Aorta (tissue), 5 donors: ENCODE data around the gene PPP4R3C. TPM values are rescaled to one million over a fixed set of nuclear protein-coding genes. Genes with fewer than 3 reads are reported as not detected.
"Not testable (repeated sequence)": the region's sequence is repeated elsewhere in the genome, so short reads cannot be mapped to it uniquely, and the experiment has no call there.

Experiments used
- ATAC-seq: fragments of 200-7000 bp; cut with Tn5 transposase; one replicate; pipeline ENCODE4 v1.9.1; 2022; ENCODE audit warnings: moderate library complexity; ENCODE audit not compliant: low FRiP score
- DNase-seq, 2 donors: peaks; one replicate each; pipeline ENCODE4 v3.0.0-alpha.2; 2020
- H3K27ac ChIP-seq, 2 donors: one replicate each; pipeline ENCODE4 v1.5.1; 2013; ENCODE audit warnings: low read length in 2 of 2, mild to moderate bottlenecking in 2 of 2, moderate library complexity in 2 of 2, control low read depth in 1 of 2, inconsistent platforms in 1 of 2, low read depth in 1 of 2
- H3K27me3 ChIP-seq, 2 donors: one replicate each; pipeline ENCODE4 v1.6.1; 2013; ENCODE audit warnings: control low read depth in 1 of 2, low read length in 1 of 2, mild to moderate bottlenecking in 1 of 2, moderate library complexity in 1 of 2; ENCODE audit not compliant: insufficient read depth in 2 of 2, control insufficient read depth in 1 of 2
- H3K36me3 ChIP-seq, 2 donors: one replicate each; pipeline ENCODE4 v1.6.1; 2013; ENCODE audit warnings: control low read depth in 1 of 2, low read length in 1 of 2, mild to moderate bottlenecking in 1 of 2; ENCODE audit not compliant: insufficient read depth in 2 of 2, control insufficient read depth in 1 of 2
- H3K4me1 ChIP-seq, 2 donors: one replicate each; pipeline ENCODE4 v1.6.1; 2013; ENCODE audit warnings: low read length in 2 of 2, control low read depth in 1 of 2, mild to moderate bottlenecking in 1 of 2, moderate library complexity in 1 of 2; ENCODE audit not compliant: insufficient read depth in 2 of 2, control insufficient read depth in 1 of 2
- H3K4me3 ChIP-seq, 2 donors: one replicate each; pipeline ENCODE4 v1.5.1; 2013; ENCODE audit warnings: low read length in 2 of 2, control low read depth in 1 of 2, mild to moderate bottlenecking in 1 of 2
- H3K9me3 ChIP-seq: one replicate; pipeline ENCODE4 v1.6.1; 2013; ENCODE audit warnings: mild to moderate bottlenecking, low read length; ENCODE audit not compliant: control insufficient read depth
- WGBS, 2 donors: extraction: QIAGEN DNeasy Blood & Tissue Kit; methylation state at CpG; one replicate each; pipeline ENCODE4 v1.1.7; 2013; 5-methylcytosine and 5-hydroxymethylcytosine counted together
- intact Hi-C, 2 donors: fragments of 100-400 bp; cut with DNase I; formaldehyde crosslinking; loops; one replicate each; pipeline versions ENCODE4 v1.14.2 to v1.15.0; 2022
- polyA plus RNA-seq, 2 donors: library from polyadenylated mRNA; stranded (reverse); fragments of 200-250 nt; gene quantifications; one replicate each; pipeline ENCODE4 v1.2.3, GENCODE V29; 2013
- total RNA-seq, 2 donors: library from RNA; stranded (reverse); fragmentation: NEBNext Ultra II Directional; extraction: Animal tissue kit (Norgen Biotek cat#: 25700); gene quantifications; one replicate each; pipeline ENCODE4 v1.2.1, GENCODE V29; 2021
- donor health status: healthy with polysubstance abuse.
- donor health status: Bipolar disorder and iron deficiency.
- donor health status: DM: no; HTN: no; CAD: no.
- donor health status: DM: no; HTN: no; CAD: no.
- donor health status: DM: yes; HTN: yes; CAD: no.

The PPP4R3C gene
- total and polyA plus RNA-seq, 4 donors, result not detected

DNA sequence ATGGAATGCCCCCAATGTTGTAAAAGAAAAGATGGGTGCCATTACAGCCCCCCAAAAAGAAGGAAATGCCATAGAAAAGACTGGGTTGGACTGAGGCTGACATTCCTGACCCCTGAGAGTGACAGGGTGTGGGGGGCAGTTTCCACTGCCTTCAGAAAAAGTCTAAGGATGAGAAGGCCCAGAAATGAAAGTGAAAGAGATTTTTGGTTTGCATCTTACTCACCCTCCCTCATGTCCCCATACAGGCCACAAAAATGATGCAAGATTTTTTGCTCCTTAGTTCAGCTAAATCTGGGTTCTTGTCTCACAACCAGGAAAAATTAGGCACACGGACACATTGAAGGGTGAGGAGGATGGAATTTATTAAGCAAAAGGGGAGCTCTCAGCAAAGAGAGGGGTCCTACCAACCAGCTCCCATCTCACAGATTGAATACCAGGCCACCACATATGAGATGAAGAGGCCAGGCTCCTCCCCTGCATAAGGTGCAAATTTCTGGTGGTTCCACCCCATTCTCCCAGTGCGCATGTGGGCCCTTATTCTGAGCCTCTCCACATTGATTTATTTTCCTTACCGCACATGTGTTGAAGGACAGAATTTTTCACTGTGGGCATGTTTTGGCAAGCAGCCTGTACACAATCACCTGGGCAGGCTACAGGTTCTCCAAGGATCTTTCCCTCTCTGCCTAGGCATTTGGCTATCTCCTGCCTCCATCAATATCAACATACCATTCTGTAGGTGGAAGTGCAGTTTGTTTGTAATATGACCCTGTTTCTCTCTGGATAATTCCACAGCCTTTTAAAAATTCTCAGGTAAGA lies 18.8 kb downstream of the PPP4R3C start:
- H3K4me3 ChIP-seq, result no peak overlapping the region
- WGBS, 2 donors, result 93 to 96% methylated on average over 3 of the region's 3 CpGs
- no peaks in the 10 kb centered on the region for H3K27me3 ChIP-seq
- no peak for DNase-seq
- no peaks in the 10 kb centered on the region for H3K36me3 ChIP-seq
- intact Hi-C loops, result no loop called here
- H3K4me1 ChIP-seq, result no peaks in the 10 kb centered on the region
- H3K9me3 ChIP-seq, result no peaks in the 10 kb centered on the region
- H3K27ac ChIP-seq, result no peak overlapping the region
- no peak for ATAC-seq

DNA sequence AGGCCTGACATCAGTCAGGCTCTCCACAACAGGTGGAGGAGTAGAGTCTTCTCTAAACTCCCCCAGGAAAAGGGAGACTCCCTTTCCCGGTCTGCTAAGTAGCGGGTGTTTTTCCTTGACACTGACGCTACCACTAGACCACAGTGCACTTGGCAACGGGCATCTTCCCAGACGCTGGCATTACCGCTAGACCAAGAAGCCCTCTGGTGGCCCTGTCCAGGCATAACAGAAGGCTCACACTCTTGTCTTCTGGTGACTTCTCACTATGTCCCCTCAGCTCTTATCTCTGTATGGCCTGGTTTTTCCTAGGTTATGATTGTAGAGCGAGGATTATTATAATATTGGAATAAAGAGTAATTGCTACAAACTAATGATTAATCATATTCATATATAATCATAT lies 20.7 kb downstream of the PPP4R3C start:
- intact Hi-C loops, DNase-seq, ATAC-seq, H3K36me3 ChIP-seq, H3K27ac ChIP-seq, H3K9me3 ChIP-seq, H3K27me3 ChIP-seq, H3K4me1 ChIP-seq, H3K4me3 ChIP-seq: not testable (repeated sequence)
- WGBS, 2 donors, result 80 to 96% methylated on average over 7 of the region's 7 CpGs

DNA sequence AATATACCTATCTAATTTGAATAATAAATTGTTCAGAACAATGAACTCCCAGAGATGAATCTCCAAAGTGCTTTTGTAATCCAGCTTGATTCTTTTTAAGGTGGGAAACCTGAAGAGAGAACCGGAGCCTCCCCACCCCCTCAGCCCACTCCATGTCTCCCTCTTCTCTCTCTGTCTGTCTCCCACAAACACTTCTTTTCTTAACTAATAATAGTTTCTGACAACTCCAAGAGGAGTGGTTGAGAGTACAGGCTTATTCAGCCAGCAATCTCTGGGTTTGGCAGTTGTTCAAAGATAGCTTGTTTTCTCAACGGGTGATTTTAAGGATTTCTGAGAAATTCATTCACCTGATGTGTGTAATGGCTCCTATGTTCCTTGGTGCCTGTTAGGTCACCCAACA lies 23.4 kb downstream of the PPP4R3C start:
- Histone ChIP-seq H3K36me3 (no peaks in the 10 kb centered on the region), H3K4me3 (no peak overlapping the region), H3K27ac (no peak overlapping the region), H3K4me1 (no peaks in the 10 kb centered on the region), H3K9me3 (no peaks in the 10 kb centered on the region), H3K27me3 (no peaks in the 10 kb centered on the region)
- no peak for DNase-seq
- WGBS, 2 donors, result 32% methylated on average over 2 of the region's 2 CpGs
- no peak for ATAC-seq
- intact Hi-C loops, result no loop called here

DNA sequence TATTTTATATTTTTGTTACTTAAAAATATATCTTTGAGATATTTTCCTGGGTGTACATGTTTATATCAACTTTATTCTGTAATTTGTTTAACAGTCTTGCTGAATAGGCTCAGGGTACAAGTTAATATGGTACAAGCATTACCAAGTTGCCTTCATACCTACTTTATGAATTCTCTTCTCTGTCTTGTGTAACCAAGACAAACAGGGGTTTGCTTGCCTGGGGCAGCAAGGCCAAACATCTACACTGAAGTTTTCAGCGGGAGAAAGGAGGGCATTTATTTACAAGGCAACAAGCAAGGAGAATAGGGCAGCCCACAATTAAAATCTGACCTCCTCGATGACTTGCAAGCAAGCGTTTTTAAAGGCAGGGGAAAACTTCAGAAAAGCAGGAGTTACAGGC lies 24.2 kb downstream of the PPP4R3C start:
- Histone ChIP-seq H3K27me3 (no peaks in the 10 kb centered on the region), H3K4me1 (no peaks in the 10 kb centered on the region), H3K4me3 (no peak overlapping the region), H3K36me3 (no peaks in the 10 kb centered on the region), H3K27ac (no peak overlapping the region), H3K9me3 (no peaks in the 10 kb centered on the region)
- ATAC-seq, result no peak
- DNase-seq, result no peak
- 66 to 75% methylated on average over 3 of the region's 3 CpGs for WGBS, 2 donors
- intact Hi-C loops, result no loop called here

DNA sequence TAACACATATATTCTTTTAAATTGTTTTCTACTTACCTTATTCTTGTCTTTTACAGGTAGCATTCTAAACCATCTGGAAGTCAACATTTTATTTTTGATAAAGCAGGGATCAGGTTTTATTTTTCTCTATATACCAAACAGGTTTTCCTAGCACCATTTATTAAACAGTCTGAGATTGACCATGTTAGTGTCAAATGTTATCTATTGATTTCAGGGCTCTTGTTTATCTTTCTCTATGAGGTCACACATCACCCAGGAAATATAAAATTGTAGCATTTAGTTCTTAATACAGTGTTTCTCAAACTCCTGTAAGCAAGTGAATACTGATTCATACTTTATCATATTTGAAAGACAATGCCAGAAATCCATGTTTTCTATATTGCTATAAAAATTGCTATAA lies 28.1 kb downstream of the PPP4R3C start:
- no peaks in the 10 kb centered on the region for H3K4me1 ChIP-seq
- H3K4me3 ChIP-seq, result no peak overlapping the region
- DNase-seq (no peak), ATAC-seq (no peak)
- intact Hi-C loops, result no loop called here
- no peak overlapping the region for H3K27ac ChIP-seq
- H3K27me3 ChIP-seq, result no peaks in the 10 kb centered on the region
- H3K36me3 ChIP-seq, result no peaks in the 10 kb centered on the region
- H3K9me3 ChIP-seq, result no peaks in the 10 kb centered on the region

Other genes with a start within 250 kb of the PPP4R3C start
- not detected for gene DCAF8L2, start 127.0 kb upstream of the PPP4R3C start, total RNA-seq
- not detected for gene DCAF8L2, start 127.0 kb upstream of the PPP4R3C start, polyA plus RNA-seq